ENCODE measurements around the gene SF3B3. TPM values are rescaled to one million over a fixed set of nuclear protein-coding genes. Genes with fewer than 3 reads are reported as not detected.
A peak's percentile ranks its signal among the peaks of the same experiment; 100 is the strongest.

Gene SF3B3
- total RNA-seq = 100 to 1,000 TPM; 122 to 280 (median 174) TPM

DNA sequence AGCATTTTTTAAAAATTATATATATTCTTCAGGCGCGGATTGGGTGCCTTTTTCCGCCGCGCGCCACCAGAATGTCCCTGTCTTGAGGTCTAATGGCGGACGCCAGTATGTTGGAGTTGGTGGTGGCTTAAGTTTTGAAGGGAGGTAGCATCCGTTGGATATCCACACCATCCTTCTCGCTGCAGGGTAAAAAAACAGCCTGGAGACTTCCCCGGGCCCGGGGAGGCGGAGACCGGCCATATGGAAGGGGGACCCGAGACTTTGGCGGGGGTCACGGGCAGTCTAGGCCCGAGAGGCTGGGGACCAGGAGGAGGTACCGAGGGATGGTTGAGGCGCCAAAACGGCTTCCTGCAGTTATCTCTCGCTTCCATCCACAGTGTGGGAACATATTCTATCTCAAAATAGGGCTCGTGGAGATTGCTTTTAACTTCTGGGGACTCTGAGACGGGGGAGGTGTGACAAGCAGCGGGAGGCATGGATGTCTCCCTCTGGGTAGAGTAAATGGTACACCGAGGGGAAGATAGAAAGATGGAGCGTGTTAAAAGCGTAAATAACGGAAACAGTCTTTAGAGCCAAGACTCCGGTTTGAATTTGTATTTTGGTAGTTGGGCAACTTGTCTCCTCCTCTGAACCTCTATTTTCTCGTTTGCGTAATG is at the start of gene SF3B3:
Gene SF3B3 (plus strand): TSS at position 74 of the 656 bp plus-strand sequence. CDS start 2,841 bp downstream, outside the sequence.
- Histone ChIP-seq H3K27me3 (no peaks in the 10 kb centered on the region), H3K4me3 (peak within 1 kb of the TSS; percentile 95), H3K4me1 (peaks cover 50% of the 10 kb centered on the region), H3K27ac (peak within 1 kb of the TSS; percentile 95), H3K36me3 (peaks cover 21% of the 10 kb centered on the region), H3K9me3 (no peaks in the 10 kb centered on the region)
- peak; percentile 79 to 83 for DNase-seq (ENCODE audit: low spot score in 2 of 2)
- under 1% methylated on average over 32 of the region's 32 CpGs for WGBS
- TF ChIP-seq, protein P1, sequence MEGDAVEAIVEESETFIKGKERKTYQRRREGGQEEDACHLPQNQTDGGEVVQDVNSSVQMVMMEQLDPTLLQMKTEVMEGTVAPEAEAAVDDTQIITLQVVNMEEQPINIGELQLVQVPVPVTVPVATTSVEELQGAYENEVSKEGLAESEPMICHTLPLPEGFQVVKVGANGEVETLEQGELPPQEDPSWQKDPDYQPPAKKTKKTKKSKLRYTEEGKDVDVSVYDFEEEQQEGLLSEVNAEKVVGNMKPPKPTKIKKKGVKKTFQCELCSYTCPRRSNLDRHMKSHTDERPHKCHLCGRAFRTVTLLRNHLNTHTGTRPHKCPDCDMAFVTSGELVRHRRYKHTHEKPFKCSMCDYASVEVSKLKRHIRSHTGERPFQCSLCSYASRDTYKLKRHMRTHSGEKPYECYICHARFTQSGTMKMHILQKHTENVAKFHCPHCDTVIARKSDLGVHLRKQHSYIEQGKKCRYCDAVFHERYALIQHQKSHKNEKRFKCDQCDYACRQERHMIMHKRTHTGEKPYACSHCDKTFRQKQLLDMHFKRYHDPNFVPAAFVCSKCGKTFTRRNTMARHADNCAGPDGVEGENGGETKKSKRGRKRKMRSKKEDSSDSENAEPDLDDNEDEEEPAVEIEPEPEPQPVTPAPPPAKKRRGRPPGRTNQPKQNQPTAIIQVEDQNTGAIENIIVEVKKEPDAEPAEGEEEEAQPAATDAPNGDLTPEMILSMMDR (IDR thresholded peaks at IDR 0.05) = no peak
- peak; percentile 22 to 93 (median 40) for TF ChIP-seq POLR2AphosphoS5 (IDR thresholded peaks at IDR 0.05)
- peak in 1 of 2 donors; percentile 76 for TF ChIP-seq POLR2A (IDR thresholded peaks at IDR 0.05)

DNA sequence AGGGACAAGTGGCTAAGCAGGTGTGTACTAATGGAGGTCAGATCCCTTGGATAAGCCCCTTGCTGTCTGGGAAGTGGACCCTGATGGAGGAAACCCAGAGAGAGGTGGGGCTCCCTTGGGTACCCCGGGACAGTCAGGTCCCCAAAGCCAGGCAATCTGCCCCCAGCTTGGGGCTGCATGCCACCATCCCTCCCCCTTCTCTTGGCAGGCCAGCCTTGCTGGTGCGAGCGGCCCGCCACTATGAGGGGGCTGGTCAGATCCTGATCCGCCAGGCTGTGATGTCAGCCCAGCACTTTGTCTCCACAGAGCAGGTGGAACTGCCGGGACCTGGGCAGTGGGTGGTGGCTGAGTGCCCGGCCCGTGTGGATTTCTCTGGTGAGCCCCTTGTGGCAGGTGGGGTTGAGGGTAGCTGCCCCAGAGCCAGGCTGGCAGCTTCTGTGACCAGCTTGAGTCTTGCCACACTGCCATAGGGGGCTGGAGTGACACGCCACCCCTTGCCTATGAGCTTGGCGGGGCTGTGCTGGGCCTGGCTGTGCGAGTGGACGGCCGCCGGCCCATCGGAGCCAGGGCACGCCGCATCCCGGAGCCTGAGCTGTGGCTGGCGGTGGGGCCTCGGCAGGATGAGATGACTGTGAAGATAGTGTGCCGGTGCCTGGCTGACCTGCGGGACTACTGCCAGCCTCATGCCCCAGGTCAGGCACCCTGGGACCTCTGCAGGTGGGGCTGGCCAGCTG is 49.1 kb upstream of the SF3B3 start:
- no peak overlapping the region for H3K27ac ChIP-seq
- DNase-seq (ENCODE audit: low spot score in 2 of 2) = peak in 1 of 2 donors; percentile 52
- H3K36me3 ChIP-seq = peaks cover 58% of the 10 kb centered on the region
- no peak for TF ChIP-seq POLR2AphosphoS5 (IDR thresholded peaks at IDR 0.05)
- TF ChIP-seq, protein P1 (IDR thresholded peaks at IDR 0.05) = no peak
- no peak for TF ChIP-seq EP300 (IDR thresholded peaks at IDR 0.05)
- no peak for TF ChIP-seq POLR2A (IDR thresholded peaks at IDR 0.05)
- H3K4me3 ChIP-seq = no peak overlapping the region
- 93% methylated on average over 3 of the region's 22 CpGs for WGBS
- no peaks in the 10 kb centered on the region for H3K9me3 ChIP-seq
- H3K27me3 ChIP-seq = no peaks in the 10 kb centered on the region
- peaks cover 27% of the 10 kb centered on the region for H3K4me1 ChIP-seq

DNA sequence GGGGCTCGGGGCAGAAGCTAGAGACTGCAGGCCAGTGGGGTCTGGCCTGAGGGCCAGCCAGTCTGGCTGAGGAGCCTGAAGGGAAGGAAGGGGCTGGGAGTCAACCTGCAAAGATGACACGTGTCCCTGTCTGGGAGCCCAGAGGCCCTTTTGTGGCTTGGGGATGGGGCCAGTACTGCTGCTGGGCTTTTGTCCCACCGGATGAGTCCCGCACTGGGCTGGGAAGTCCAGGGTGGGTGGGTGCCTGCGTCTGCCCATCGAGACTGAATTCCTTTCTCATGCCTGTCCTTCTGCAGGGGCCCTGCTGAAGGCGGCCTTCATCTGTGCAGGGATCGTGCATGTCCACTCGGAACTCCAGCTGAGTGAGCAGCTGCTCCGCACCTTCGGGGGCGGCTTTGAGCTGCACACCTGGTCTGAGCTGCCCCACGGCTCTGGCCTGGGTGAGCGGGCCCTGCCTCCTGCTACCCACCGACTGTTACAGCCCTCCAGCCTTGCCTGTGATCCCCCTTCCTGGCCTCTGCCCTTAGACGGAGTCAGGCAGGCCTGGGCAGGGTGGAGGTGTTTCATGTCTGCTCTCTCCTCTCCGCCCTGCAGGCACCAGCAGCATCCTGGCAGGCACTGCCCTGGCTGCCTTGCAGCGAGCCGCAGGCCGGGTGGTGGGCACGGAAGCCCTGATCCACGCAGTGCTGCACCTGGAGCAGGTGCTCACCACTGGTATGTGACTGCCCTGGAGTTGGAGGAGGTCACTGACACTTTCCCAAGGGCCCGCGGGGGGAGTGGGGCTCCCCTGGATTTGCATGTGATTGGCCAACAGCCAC is 48.4 kb upstream of the SF3B3 start:
- WGBS = 60% methylated on average over 5 of the region's 24 CpGs
- Histone ChIP-seq H3K36me3 (peaks cover 66% of the 10 kb centered on the region), H3K4me1 (peaks cover 27% of the 10 kb centered on the region), H3K27me3 (no peaks in the 10 kb centered on the region), H3K27ac (no peak overlapping the region), H3K4me3 (no peak overlapping the region), H3K9me3 (no peaks in the 10 kb centered on the region)
- no peak for TF ChIP-seq EP300 (IDR thresholded peaks at IDR 0.05)
- TF ChIP-seq, protein P1 (IDR thresholded peaks at IDR 0.05) = no peak
- TF ChIP-seq POLR2A (IDR thresholded peaks at IDR 0.05) = no peak
- no peak for TF ChIP-seq POLR2AphosphoS5 (IDR thresholded peaks at IDR 0.05)
- no peak for DNase-seq (ENCODE audit: low spot score in 2 of 2)

DNA sequence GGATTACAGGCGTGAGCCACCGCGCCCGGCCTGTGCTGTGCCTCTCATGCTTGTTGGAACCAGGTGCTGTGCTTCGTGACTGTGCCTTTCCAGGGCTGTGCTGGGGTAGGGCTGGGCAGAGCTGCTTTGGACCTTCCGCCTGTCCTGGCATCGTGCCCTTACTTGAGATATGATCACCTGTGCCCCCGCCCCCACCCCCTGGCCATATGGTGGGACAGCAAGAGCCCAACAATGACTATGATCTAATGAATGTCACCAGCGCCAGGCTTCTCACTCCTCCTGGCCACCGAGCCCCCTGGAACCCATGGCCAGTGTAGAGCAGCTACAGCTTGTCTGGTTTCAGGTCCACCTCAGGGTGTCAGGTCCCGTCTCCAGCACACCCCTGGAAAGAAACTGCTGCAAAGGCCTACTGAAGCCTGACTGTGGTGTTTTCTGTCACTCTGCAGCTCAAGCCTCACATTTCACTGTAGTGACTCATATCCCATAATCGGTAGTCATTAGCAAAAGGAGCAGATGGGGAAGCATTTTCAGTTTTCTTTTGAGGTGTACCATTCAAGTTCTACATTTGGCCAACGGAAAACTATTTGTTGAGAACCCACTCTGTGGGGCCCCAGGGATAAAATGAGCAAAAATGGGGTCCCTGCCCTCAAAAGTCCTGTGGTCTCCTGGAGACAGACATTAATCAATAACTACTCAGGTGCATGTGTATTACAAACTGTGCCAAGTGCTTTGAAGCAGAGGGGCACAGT is 47.2 kb upstream of the SF3B3 start:
- DNase-seq (ENCODE audit: low spot score in 2 of 2) = no peak
- Histone ChIP-seq H3K27ac (no peak overlapping the region), H3K27me3 (no peaks in the 10 kb centered on the region), H3K9me3 (no peaks in the 10 kb centered on the region), H3K4me1 (peaks cover 27% of the 10 kb centered on the region), H3K36me3 (peaks cover 73% of the 10 kb centered on the region), H3K4me3 (no peak overlapping the region)
- TF ChIP-seq EP300 (IDR thresholded peaks at IDR 0.05) (no peak), POLR2A (IDR thresholded peaks at IDR 0.05) (no peak)
- 63% methylated on average over 6 of the region's 13 CpGs for WGBS

DNA sequence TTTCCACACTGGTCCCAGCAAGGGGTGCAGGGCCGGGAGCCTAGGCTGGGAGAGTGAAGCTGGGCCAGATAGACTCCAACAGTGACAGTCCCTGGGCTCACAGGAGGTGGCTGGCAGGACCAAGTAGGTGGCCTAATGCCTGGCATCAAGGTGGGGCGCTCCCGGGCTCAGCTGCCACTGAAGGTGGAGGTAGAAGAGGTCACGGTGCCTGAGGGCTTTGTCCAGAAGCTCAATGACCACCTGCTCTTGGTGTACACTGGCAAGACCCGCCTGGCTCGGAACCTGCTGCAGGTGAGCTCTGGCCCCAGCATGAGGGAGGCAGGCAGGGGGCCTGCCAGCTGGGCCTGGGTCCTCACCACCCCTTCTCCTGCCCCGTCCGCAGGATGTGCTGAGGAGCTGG is 45.4 kb upstream of the SF3B3 start:
- H3K4me3 ChIP-seq = no peak overlapping the region
- H3K4me1 ChIP-seq = peaks cover 27% of the 10 kb centered on the region
- no peaks in the 10 kb centered on the region for H3K9me3 ChIP-seq
- peaks cover 78% of the 10 kb centered on the region for H3K36me3 ChIP-seq
- DNase-seq (ENCODE audit: low spot score in 2 of 2) = no peak
- WGBS = 89% methylated on average over 6 of the region's 8 CpGs
- no peak for TF ChIP-seq EP300 (IDR thresholded peaks at IDR 0.05)
- no peaks in the 10 kb centered on the region for H3K27me3 ChIP-seq
- H3K27ac ChIP-seq = no peak overlapping the region

Measured in suprapubic skin (tissue), 4 donors.